Parathyroid adenoma (tissue), 2 donors: ENCODE results near the gene YTHDC2.
"Not testable (repeated sequence)": the region's sequence is repeated elsewhere in the genome, so short reads cannot be mapped to it uniquely, and the experiment has no call there.

Experiments used
- H2AFZ ChIP-seq: fragments of 300-600 bp; sonication (generic); one replicate; pipeline ENCODE4 v1.7.0; 2017; ENCODE audit warnings: antibody characterized with exemption, mild to moderate bottlenecking
- H3K27ac ChIP-seq: fragments of 300-600 bp; sonication (generic); one replicate; pipeline ENCODE4 v1.7.0; 2017
- H3K27me3 ChIP-seq: fragments of 300-600 bp; sonication (generic); one replicate; pipeline ENCODE4 v1.7.0; 2017; ENCODE audit warnings: low read length; ENCODE audit not compliant: control insufficient read depth, insufficient read depth
- H3K36me3 ChIP-seq: fragments of 300-600 bp; sonication (generic); one replicate; pipeline ENCODE4 v1.7.0; 2017; ENCODE audit warnings: low read length; ENCODE audit not compliant: control insufficient read depth, insufficient read depth
- H3K4me1 ChIP-seq: fragments of 300-600 bp; sonication (generic); one replicate; pipeline ENCODE4 v1.7.0; 2017; ENCODE audit warnings: control low read depth
- H3K4me2 ChIP-seq: fragments of 300-600 bp; sonication (generic); one replicate; pipeline ENCODE4 v1.7.0; 2017; ENCODE audit warnings: low read length
- H3K4me3 ChIP-seq: fragments of 300-600 bp; sonication (generic); one replicate; pipeline ENCODE4 v1.7.0; 2017; ENCODE audit warnings: low read depth, low read length
- H3K79me2 ChIP-seq: fragments of 300-600 bp; sonication (generic); one replicate; pipeline ENCODE4 v1.7.0; 2017; ENCODE audit warnings: control low read depth
- H3K9ac ChIP-seq: fragments of 300-600 bp; sonication (generic); one replicate; pipeline ENCODE4 v1.7.0; 2017; ENCODE audit warnings: mild to moderate bottlenecking
- H3K9me3 ChIP-seq: fragments of 300-600 bp; sonication (generic); one replicate; pipeline ENCODE4 v1.7.0; 2017; ENCODE audit warnings: low read length; ENCODE audit not compliant: control insufficient read depth
- CTCF ChIP-seq: fragments of 300-600 bp; sonication (generic); IDR thresholded peaks from one replicate; pipeline ENCODE4 v1.7.0; 2017; ENCODE audit warnings: antibody characterized with exemption, mild to moderate bottlenecking
- donor health status: primary hyperparathyroidism.

YTHDC2 gene

DNA sequence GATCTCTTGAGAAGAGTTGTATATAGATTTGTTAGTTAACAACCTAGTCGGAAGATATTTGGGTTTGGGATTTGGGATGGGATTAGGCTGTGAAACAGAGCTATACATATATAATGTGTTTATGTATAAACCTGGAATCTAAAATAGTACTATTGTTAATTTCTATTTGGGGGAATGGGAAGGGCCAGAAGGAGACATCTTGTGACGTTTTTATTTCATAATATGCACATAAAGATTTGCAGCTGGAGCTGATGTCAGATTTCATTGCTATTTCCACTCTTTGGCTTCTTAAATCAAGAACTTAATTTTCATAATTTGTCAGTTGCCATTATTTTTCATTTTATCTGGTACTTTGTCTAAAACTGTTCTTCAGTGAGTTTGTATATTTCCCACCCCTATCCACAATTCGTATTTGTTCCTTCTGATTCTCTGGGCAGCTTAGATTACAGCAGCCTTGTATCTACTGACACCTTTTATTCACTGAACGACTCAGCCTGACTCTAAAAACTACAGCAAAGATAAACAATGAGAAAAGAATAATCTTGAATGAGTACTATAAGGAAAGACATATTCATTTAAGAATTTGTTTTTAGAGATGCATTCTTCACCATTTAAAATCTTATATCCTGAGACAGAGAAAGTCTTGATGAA lies 86.9 kb downstream of the YTHDC2 start:
- H2AFZ ChIP-seq = no peak overlapping the region
- H3K4me1 ChIP-seq = no peaks in the 10 kb centered on the region
- no peak overlapping the region for H3K9ac ChIP-seq
- no peak for TF ChIP-seq CTCF
- H3K27ac ChIP-seq = no peak overlapping the region
- no peak overlapping the region for H3K4me3 ChIP-seq
- no peaks in the 10 kb centered on the region for H3K36me3 ChIP-seq
- no peak overlapping the region for H3K4me2 ChIP-seq
- no peaks in the 10 kb centered on the region for H3K79me2 ChIP-seq
- no peaks in the 10 kb centered on the region for H3K27me3 ChIP-seq
- no peaks in the 10 kb centered on the region for H3K9me3 ChIP-seq

DNA sequence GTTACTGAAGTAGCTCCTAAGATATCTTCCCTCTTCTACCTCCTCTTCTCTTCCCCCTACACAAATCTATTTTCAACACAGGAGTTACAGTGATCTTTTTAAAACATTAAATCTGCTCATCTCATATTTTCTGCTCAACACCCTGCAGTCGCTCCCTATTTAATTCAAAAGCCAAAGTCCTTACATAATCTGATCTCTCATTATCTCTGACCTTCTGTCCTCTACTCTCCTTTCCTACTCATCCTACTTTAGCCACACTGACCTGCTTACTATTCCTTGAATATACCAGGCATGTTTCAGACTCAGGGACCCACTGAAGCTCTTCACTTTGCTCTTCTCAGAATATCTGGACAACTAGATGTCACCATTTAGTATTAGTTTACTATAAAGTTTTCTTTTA lies 87.9 kb downstream of the YTHDC2 start:
- H3K9ac ChIP-seq = no peak overlapping the region
- no peak for TF ChIP-seq CTCF

DNA sequence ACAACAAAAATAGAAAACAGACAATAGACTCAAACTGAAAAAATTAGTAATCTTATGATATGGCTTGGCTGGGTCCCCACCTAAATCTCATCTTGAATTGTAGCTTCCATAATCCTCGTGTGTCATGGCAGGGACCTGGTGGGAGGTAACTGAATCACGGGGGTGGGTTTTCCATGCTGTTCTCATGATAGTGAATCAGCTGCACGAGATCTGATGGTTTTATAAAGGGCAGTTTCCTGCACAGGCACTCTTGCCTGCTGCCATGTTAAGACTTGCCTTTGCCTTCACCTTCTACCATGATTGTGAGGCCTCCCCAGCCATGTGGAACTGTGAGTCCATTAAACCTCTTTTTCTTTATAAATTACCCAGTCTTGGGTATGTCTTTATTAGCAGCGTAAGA lies 89.8 kb downstream of the YTHDC2 start:
- not testable (repeated sequence) for H3K4me2 ChIP-seq, H3K36me3 ChIP-seq, H3K4me3 ChIP-seq, H3K9ac ChIP-seq, H2AFZ ChIP-seq, H3K9me3 ChIP-seq, H3K27ac ChIP-seq, H3K79me2 ChIP-seq, H3K27me3 ChIP-seq, H3K4me1 ChIP-seq

More for the DNA sequence above, 87.9 kb downstream of the YTHDC2 start:
- no peaks in the 10 kb centered on the region for H3K9me3 ChIP-seq
- H2AFZ ChIP-seq = no peak overlapping the region
- H3K27ac ChIP-seq = no peak overlapping the region
- no peaks in the 10 kb centered on the region for H3K36me3 ChIP-seq
- H3K4me3 ChIP-seq = no peak overlapping the region
- H3K79me2 ChIP-seq = no peaks in the 10 kb centered on the region
- no peak overlapping the region for H3K4me2 ChIP-seq
- no peaks in the 10 kb centered on the region for H3K4me1 ChIP-seq
- H3K27me3 ChIP-seq = no peaks in the 10 kb centered on the region

DNA sequence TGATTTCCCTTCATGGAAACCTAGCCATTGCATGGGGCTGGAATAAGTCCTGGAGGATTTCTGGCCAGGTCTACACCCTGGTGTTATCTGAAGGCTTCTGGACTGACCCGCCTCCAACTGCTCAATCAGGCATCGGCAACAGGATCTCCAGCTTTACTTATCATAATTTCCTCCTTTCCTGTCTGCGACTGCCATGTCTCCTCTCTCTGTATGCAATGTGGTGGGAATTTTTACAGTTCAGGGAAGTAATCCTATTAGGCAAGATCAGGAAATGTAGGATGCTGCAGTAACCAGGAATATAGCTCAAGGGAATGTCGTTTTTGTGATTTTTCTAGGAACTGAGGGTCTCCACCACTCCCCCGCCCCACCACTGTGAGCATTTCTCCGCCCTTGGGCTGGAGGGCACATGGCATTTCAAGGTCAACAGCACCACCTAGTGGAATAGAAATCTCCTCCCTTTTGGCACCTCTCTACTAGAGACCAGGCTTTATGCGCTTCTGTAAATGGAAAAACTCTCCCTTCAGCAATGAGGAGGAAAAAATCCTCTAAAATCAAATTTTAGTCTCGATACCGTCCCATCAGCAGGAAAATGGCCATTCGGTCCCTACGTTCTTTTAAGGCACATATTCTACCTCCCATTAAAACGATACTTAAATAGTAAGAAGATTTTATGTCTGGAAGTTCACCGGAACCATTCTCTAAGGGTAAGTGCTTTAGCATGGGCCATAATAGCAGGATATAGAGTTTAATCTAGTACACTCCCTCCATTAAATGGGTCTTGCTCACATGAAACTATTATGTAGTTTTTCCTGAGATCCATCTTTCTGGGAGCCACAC lies 93.0 kb downstream of the YTHDC2 start:
- Histone ChIP-seq H3K4me1 (no peaks in the 10 kb centered on the region), H3K4me3 (no peak overlapping the region), H3K27me3 (no peaks in the 10 kb centered on the region), H2AFZ (peak overlapping the region; percentile 26), H3K27ac (no peak overlapping the region), H3K9ac (no peak overlapping the region), H3K79me2 (no peaks in the 10 kb centered on the region), H3K9me3 (no peaks in the 10 kb centered on the region), H3K4me2 (no peak overlapping the region), H3K36me3 (no peaks in the 10 kb centered on the region)
- TF ChIP-seq CTCF = peak; percentile 56

GRCh38 chr5:113607361-113607760 lies 93.9 kb downstream of the YTHDC2 start:
- no peaks in the 10 kb centered on the region for H3K79me2 ChIP-seq
- no peak overlapping the region for H3K4me2 ChIP-seq
- H3K9ac ChIP-seq = no peak overlapping the region
- H3K36me3 ChIP-seq = no peaks in the 10 kb centered on the region
- no peaks in the 10 kb centered on the region for H3K4me1 ChIP-seq
- H3K27ac ChIP-seq = no peak overlapping the region
- TF ChIP-seq CTCF = no peak
- no peaks in the 10 kb centered on the region for H3K9me3 ChIP-seq
- no peaks in the 10 kb centered on the region for H3K27me3 ChIP-seq
- no peak overlapping the region for H2AFZ ChIP-seq
- no peak overlapping the region for H3K4me3 ChIP-seq
